Measurements from ENCODE around the gene REX1BD. TPM values are rescaled to one million over a fixed set of nuclear protein-coding genes. Genes with fewer than 3 reads are reported as not detected.

REX1BD gene
- total RNA-seq, 2 donors from 2014 or later = 146 to 214 TPM

GRCh38 chr19:18574691-18575291 is 13.8 kb upstream of the REX1BD start:
- Histone ChIP-seq H3K27me3 (no peaks in the 10 kb centered on the region), H3K4me3 (no peak overlapping the region), H3K27ac (no peak overlapping the region), H3K4me1 (peaks cover 20% of the 10 kb centered on the region), H3K36me3 (replicated peaks in 1 of 2; ENCODE audit: insufficient read depth in 1 of 2, low read depth in 2 of 2) (peaks cover 11 to 14% of the 10 kb centered on the region in 2 donors), H3K9me3 (no peaks in the 10 kb centered on the region)
- WGBS, 2 donors = 92 to 93% methylated on average over 3 to 15 of the region's 18 CpGs
- ATAC-seq (no peak), DNase-seq (no peak)
- no peak for TF ChIP-seq CTCF (IDR thresholded peaks at IDR 0.05)
- no peak for TF ChIP-seq POLR2A (IDR thresholded peaks at IDR 0.05)
- intact Hi-C loops (cut with DNase I) = no loop called here

GRCh38 chr19:18576383-18576782 is 12.2 kb upstream of the REX1BD start:
- no peak for TF ChIP-seq CTCF (IDR thresholded peaks at IDR 0.05)
- TF ChIP-seq POLR2A (IDR thresholded peaks at IDR 0.05) = no peak
- peaks cover 16% of the 10 kb centered on the region for H3K4me1 ChIP-seq
- 90 to 99% methylated on average over 7 to 8 of the region's 8 CpGs for WGBS, 2 donors
- DNase-seq (no peak), ATAC-seq (no peak)
- H3K36me3 ChIP-seq (replicated peaks in 1 of 2; ENCODE audit: insufficient read depth in 1 of 2, low read depth in 2 of 2) = peaks cover 11 to 14% of the 10 kb centered on the region in 2 donors
- no peak overlapping the region for H3K4me3 ChIP-seq
- intact Hi-C loops (cut with DNase I) = no loop called here
- no peak overlapping the region for H3K27ac ChIP-seq
- H3K9me3 ChIP-seq = no peaks in the 10 kb centered on the region
- no peaks in the 10 kb centered on the region for H3K27me3 ChIP-seq

- H3K27ac ChIP-seq = no peak overlapping the region
- intact Hi-C loops (cut with DNase I) = no loop called here
- peaks cover 11 to 14% of the 10 kb centered on the region in 2 donors for H3K36me3 ChIP-seq (replicated peaks in 1 of 2; ENCODE audit: insufficient read depth in 1 of 2, low read depth in 2 of 2)
- H3K27me3 ChIP-seq = no peaks in the 10 kb centered on the region
- DNase-seq = no peak
- WGBS, 2 donors = 86 to 87% methylated on average over 18 to 21 of the region's 21 CpGs
- no peak overlapping the region for H3K4me3 ChIP-seq
- ATAC-seq = no peak
- TF ChIP-seq POLR2A (IDR thresholded peaks at IDR 0.05) = no peak
- TF ChIP-seq CTCF (IDR thresholded peaks at IDR 0.05) = no peak
- no peaks in the 10 kb centered on the region for H3K9me3 ChIP-seq
- H3K4me1 ChIP-seq = peaks cover 14% of the 10 kb centered on the region
Measured at GRCh38 chr19:18577365-18577914, 11.2 kb upstream of the REX1BD start.

GRCh38 chr19:18580311-18580710 is 8.3 kb upstream of the REX1BD start:
- intact Hi-C loops (cut with DNase I) = no loop called here
- H3K4me3 ChIP-seq = no peak overlapping the region
- H3K9me3 ChIP-seq = no peaks in the 10 kb centered on the region
- DNase-seq (no peak), ATAC-seq (no peak)
- no peak overlapping the region for H3K27ac ChIP-seq
- no peaks in the 10 kb centered on the region for H3K4me1 ChIP-seq
- TF ChIP-seq CTCF (IDR thresholded peaks at IDR 0.05) (no peak), POLR2A (IDR thresholded peaks at IDR 0.05) (no peak)
- 34 to 40% methylated on average over 3 to 7 of the region's 7 CpGs for WGBS, 2 donors
- H3K36me3 ChIP-seq (replicated peaks in 1 of 2; ENCODE audit: insufficient read depth in 1 of 2, low read depth in 2 of 2) = peaks cover 0 to 1% of the 10 kb centered on the region in 2 donors
- no peaks in the 10 kb centered on the region for H3K27me3 ChIP-seq

- no peak for ATAC-seq
- H3K27ac ChIP-seq = no peak overlapping the region
- no peaks in the 10 kb centered on the region for H3K9me3 ChIP-seq
- no peaks in the 10 kb centered on the region for H3K27me3 ChIP-seq
- H3K4me1 ChIP-seq = peaks cover 15% of the 10 kb centered on the region
- no peaks in the 10 kb centered on the region for H3K36me3 ChIP-seq (replicated peaks in 1 of 2; ENCODE audit: insufficient read depth in 1 of 2, low read depth in 2 of 2)
- TF ChIP-seq POLR2A (IDR thresholded peaks at IDR 0.05) (no peak), CTCF (IDR thresholded peaks at IDR 0.05) (no peak)
- whole genome bisulfite sequencing, 2 donors = 47 to 55% methylated on average over 2 of the region's 2 CpGs
- intact Hi-C loops (cut with DNase I) = no loop called here
- H3K4me3 ChIP-seq = no peak overlapping the region
- no peak for DNase-seq
Measured at GRCh38 chr19:18586306-18586705, 2.3 kb upstream of the REX1BD start.
